GM18499 (cell line): ENCODE measurements around the gene ZNF169.
"Not testable (repeated sequence)": the region's sequence is repeated elsewhere in the genome, so short reads cannot be mapped to it uniquely, and the experiment has no call there.

Experiments used
- ATAC-seq: cut with Tn5 transposase; IDR thresholded peaks from one replicate; pipeline ENCODE4 v1.9.1; 2021; ENCODE audit warnings: moderate number of reproducible peaks; ENCODE audit not compliant: insufficient read depth, unreplicated experiment

ZNF169 gene

DNA sequence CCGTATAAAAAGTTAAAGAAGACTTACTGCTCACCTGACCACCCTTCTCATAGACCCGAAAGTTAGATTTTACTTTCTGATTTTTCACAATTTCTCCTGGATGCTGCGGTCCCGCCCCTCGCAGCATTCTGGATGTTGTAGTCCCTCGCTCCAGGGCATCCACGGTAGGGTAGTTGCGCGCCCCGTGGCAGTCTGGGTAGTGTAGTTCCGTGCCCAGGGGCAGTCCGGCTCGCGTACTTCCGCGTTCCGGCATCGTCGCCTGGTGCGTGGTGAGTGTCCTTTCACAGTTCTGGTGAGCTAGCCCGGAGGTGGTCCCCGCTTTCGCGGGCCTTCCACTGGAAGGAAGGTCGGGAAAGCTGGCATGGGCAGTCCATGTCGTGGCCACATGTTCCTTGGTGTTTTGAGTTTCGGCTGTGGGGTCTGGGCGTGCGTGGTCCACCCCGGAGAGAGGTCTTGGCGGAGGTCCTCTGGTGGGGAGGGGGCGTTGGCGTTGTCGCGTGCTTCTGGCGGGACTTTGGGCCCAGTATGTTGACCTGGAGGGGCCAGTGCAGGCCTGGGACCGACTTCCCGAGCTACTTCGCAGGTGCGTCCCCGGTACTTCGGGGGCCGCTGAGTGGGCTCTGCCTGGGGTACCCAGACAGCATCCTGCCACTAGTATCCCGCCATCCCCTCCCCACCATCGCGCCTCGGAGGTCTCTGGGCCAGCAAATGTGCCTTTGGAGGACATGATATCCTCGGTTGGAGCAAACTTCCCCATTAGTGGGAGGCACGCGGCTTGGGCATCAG, at the start of gene ZNF169:
Gene ZNF169, plus strand, starts transcription at position 222 of the 786 bp plus-strand sequence. CDS start 19,515 bp downstream, outside the sequence.
- ATAC-seq = peak; percentile 92

DNA sequence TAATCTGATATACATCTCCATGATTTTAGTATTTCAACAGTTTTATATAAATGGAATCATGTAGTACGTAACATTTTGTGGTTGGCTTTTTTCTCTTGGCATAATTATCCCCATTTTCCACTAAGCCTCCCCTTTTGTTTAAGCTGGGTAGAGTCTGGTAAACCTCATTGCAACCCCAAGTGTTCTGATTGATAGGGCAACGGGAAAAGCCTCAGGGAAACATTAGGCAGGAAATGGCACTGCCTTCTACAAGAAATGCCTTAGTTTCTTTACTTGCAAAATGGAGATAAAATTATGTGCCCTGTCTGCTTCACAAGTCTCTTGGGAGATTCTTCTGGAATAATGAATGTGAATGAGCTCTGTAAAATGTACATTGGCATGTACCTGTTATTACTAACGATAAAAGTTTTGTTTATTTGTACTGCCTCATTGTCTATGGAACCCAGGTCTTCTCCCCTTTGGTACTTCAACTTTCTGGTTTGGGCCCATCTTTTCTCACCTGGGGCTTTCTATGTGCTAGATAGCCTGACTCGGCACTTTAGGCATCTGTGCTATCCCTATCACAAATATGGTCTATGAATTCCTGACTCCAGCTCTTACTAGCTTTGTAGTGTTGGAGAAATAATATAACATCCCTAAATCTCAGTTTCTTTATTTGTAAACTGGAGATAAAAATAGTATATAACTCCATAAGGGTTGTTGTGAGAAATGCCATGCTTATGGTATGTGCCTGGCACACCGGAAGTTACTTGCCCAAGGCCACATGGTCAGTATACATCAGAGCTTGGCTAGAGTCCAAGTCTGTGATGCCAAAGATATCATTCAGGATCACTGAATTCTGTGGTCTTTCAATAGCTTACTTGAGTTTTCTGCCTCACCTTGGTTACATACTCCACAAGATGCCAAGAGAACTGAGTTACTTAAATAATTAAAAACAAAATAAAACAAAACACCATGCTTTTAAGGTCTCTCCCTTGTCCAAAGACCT, 48.2 kb upstream of the ZNF169 start:
- ATAC-seq = no peak

DNA sequence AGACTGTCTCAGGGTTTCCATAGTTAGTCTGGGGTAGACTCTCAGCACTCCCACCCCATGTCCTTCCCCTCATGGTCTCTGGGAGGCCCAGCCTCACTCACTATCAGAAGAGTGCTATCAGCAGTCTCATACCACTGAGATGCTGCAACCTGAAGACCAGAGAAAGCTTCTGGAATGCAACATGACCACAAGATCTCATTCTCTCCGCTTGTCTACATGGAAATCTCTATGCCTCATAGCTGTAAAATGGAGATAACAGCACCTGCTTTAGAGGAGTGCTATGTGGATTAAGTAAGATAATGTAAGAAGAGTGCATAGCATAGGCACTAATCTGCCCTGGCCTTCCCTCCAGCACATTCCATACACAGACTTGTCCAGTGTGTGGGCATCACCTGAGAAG, 47.0 kb upstream of the ZNF169 start:
- ATAC-seq = no peak

DNA sequence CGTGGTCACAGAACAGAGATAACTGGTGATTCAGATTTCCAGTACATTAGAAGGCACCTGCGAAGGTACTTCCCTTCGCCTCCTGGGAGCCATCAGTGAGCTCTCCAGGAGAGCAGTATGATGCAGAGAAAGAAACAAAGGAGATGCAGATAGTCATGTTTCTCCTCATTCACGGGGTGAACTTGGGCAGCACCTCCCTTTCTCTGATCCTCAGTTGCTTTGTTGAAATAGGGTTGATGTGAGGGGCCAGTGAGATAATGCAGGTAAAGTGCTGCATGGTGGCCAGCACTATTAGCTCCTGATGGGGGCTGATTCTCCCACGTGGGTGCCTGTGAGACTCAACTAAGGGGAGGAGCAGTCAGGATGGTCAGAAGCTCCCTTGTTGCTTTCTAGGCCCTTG, 46.6 kb upstream of the ZNF169 start:
- ATAC-seq = no peak

DNA sequence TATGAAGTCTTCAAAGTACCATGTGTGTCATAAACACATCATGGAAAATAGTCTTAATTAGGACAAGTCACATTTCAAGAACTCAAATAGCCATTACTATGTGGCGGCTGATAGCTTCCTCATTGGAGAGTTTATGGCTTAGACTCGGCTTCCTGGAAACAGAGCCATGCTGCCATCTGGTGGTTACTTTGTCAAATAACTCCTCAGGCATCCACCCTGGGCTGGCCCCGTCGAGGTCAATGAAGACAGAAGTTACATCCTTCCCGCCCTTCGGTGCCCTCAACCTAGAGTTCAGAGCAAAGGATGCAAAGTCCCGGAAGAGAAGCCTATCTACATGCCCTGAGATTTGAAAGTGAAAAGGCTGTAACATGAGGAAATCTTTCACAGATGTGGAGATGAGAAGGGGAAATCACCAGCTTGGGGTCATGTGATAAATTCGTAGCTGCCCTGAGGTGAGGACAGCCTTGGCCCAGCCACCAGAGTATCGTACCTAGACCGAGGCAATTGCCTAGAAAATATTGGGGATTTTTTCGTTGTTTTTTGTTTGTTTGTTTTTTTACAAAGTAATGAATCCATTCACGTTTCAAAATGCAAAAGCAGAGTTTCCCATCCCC, 45.5 kb upstream of the ZNF169 start:
- ATAC-seq = no peak

DNA sequence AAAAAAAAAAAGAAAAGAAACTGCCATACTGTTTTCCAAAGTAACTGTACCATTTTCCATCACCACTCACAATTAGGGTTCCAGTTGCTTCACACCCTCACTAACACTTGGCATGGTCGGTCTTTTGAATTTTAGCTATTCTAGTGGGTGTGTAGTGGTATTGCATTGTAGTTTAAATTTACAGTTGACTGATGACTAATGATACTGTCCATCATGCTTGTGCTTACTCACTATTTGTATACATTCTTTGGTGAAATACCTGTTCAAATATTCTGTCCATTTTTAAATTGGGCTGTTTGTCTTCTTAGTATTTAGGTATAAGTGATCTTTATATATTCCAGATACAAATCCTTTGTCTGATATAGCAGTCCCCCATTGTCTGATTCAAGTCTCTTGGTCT, 36.2 kb upstream of the ZNF169 start:
- no peak for ATAC-seq

DNA sequence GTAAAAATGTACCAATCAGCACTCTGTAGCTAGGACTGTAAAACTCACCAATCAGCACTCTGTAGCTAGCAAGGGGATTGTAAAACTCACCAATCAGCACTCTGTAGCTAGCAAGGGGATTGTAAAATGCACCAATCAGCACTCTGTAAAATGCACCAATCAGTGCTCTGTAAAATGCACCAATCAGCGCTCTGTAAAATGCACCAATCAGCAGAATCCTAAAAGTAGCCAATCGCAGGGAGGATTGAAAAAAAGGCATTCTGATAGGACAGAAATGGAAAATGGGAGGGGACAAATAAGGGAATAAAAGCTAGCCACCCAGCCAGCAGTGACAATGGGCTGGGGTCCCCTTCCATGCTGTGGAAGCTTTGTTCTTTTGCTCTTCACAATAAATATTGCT, 33.7 kb upstream of the ZNF169 start:
- ATAC-seq = not testable (repeated sequence)

DNA sequence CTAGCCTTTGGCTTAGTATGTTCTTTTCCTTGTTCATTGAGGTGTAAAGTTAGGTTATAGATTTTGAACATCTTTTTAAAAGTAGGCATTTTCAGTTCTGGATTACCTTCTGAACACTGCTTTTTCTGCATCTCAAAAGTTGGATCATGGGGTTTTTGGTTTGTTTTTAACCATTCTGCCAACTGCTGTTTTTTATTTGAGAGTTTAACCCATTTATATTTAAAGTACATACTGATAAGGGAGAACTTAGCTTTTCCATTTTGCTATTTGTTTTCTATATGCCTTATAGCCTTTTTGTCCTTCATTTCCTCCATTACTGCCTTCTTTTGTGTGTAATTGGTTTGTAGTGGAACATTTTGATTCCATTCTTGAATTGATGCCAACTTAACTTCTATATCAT, 30.5 kb upstream of the ZNF169 start:
- no peak for ATAC-seq

DNA sequence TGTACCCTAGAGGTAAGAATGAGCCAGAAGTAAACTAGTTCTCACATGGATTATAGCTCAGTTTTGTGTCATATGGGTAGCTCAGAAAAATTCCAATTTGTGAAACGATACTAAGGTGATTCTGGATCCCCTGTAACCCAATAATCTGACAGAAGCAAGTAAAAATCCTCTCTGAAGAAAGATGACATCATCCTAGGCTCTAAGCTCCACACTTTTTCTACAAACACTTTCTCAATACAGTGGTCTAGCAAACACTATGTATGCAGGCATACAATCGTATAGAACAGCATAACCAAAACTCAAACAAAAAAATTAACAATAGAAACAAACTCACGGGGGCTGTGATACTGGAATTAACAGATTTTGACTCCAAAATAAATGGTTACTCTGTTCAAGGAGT, 26.7 kb upstream of the ZNF169 start:
- ATAC-seq = no peak

DNA sequence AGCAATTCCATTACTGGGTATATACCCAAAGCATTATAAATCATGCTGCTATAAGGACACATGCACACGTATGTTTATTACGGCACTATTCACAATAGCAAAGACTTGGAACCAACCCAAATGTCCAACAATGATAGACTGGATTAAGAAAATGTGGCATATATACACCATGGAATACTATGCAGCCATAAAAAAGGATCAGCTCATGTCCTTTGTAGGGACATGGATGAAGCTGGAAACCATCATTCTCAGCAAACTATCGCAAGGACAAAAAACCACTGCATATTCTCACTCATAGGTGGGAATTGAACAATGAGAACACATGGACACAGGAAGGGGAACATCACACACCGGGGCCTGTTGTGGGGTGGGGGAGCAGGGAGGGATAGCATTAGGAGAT, 18.0 kb upstream of the ZNF169 start:
- ATAC-seq = not testable (repeated sequence)

DNA sequence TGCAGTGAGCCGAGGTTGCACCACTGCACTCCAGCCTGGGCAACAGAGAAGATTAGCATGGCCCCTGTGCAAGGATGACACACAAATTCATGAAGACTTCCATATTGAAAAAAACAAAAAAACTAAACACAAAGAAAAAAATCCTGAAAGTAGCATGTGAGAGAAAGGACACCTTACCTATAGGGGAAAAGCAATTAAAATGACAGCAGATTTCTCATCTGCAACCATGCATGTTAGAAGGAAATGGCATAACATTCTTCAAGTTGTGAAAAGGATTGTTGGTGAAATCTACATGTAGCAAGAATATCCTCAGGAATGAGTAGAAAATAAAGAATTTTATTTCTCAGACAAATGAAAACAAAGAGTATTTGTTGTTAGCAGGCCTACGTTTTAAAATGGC, 13.4 kb upstream of the ZNF169 start:
- no peak for ATAC-seq

DNA sequence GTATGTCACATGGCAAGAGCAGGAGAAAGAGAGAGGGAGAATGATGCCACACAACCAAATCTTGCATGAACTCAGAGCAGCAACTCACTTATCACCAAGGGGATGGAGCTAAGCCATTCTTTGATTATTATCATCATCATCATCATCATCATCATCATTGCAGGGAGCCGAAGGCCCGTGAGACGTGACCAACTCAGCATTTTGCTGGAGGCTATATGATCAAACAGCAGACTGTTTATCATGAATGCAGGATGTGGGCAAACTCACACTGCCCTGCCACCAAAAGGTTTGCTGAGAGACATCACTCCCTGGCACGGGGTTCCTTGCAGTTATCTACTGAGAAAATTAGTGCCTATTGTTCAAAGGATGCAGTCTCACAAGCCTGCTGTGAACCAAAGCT, 8.6 kb upstream of the ZNF169 start:
- ATAC-seq = no peak

DNA sequence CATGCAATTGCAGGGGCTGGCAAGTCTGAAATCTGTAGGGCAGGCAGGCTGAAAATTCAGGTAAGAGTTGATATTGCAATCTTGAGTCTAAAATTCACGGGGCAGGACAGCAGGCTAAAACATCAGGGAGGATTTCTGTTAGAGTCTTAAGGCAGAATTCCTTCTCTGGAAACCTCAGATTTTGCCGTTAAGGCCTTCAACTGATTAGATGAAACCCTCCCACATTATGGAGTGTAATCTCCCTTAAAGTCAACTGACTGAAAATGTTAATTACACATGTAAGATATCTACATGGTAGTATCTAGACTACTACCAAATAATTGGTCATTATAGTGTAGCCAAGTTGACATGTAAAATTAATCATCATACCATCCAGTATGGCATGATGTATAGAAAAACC, 3.1 kb upstream of the ZNF169 start:
- no peak for ATAC-seq

DNA sequence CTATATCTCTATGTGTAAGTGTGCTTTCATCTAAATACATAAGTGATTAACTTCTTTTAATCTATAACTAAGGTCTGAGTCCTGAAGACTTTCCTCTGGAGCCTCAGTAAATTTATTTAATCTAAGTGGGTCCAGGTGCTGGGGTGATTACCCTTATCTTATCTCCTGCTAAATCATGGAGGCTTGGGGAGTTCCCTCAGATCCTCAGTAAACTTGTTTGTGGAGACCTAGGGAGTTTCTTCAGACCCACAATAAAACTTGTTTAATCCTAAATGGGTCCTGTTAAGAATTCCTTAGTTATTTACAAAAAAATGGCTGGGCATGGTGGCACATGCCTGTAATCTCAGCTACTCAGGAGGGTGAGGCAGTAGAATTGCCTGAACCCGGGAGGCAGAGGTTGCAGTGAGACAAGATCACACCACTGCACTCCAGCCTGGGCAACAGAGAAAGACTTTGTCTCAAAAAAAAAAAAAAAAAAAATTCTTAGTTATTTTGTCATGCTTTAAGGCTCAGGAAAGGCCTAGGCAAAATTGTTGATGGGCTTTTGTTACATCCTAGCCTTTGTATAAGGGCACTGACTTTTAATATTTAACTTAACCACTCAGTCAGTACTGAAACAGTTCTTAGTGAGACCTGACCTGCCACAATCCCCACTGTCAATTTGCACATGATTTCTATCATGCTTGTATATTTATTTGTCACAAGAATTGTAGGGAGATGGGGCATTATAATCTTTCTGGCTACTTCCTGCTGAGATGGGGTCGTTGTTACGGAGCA, 6.7 kb downstream of the ZNF169 start:
- ATAC-seq = not testable (repeated sequence)

DNA sequence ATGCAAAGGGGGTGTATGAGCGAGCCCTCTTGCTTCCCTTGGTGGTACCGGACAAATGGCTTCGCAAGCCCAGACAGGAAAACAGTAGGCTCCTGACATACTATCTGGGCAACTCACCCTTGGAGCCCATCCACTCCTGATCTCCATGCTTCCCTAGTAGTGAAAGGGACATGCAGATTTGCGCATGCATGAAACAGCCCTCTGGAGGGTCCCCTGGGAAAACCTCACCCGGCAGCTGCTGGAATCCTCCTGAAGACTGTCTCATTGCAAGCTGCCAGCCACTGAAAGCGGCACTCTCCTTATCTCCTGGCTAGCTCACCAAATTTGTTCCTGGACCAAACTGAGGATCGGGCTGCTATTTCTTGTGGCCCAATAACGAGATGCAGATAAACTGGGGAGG, 10.2 kb downstream of the ZNF169 start:
- no peak for ATAC-seq

DNA sequence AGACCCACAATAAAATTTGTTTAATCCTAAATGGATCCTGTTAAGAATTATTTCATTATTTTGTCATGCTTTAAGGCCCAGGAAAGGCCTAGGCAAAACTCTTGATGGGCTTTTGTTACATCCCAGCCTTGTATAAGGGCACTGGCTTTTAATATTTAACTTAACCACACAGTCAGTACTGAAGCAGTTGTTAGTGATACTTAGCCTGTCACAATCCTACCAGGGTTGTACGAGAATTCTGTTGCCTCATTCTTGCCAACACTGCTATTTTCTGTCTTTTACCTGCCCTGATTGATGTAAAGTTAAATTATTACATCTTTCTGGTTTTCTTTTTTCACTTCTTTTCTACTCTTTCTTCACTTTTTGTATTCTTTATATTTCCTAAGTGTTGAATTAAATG, 10.9 kb downstream of the ZNF169 start:
- ATAC-seq = no peak

DNA sequence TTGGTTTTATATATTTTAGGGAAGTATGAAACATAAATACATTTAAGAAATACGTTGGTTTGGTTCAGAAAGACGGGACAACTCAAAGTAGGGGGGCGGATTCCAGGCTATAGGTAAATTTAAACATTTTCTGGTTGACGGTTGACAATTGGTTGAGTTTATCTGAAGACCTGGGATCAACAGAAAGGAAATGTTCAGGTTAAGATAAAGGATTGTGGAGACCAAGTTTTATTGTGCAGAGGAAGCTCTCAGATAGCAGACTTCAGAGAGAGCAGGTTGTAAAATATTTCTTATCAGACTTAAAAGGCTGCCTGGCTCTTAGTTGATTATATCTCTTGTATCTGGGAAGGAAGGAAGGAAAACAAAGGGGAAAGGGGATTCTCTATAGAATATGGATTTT, 17.9 kb downstream of the ZNF169 start:
- ATAC-seq = not testable (repeated sequence)

DNA sequence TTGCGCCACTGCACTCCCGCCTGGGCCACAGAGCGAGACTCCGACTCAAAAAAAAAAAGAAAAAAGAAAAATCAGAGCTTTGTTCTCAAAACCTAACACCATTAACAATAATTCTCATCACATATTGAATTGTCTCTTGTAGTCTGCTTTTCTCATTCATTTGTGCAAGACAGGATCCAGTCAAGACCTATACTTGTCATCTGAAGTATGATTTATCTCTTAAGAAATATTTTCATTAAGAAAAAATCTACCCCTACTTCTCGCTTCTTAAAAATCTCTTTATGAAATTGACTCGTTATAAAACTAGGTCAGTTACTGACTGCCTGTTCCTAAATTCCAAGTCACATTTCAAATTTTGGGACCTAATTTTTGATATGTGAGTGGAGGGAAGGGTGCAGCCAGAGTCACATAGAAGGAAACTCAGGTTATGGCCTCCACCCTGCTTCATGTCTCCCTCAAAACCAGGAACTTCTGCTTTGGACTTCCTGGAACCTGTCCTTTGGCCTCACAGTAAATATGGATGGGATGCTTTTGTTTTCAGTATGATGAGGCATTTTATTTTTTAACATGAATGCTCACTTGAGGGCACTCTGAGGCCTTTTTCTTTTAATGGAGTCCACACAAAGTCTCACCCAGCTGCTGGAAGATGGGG, 18.9 kb downstream of the ZNF169 start:
- no peak for ATAC-seq

DNA sequence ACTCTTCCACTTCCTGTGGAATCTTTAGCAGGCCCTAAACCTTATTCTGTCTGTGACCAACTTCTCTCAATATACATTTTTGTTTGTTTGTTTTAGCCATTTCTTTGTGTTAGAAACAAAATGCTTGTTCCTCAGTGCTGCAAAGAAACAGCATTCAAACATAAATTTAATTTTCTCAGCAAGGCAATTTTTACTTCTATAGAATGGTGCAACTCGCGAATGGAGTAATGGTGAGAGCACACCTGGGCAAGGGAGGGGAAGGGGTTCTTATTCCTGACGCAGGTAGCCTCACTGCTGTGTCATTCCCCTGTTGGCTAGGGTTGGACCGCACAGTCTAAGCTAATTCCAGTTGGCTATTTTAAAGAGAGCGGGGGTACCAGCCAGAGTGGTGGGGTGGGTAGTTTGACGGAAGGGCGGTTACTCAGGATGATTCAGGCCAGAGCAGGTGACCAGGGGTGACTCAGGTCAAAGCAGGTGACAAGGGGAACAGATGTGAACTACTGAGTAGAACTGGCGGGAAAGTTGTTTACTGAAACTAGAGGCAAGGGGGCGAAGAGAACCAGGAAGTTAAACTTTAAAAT, 21.4 kb downstream of the ZNF169 start:
- ATAC-seq = no peak
